ENCODE measurements around the gene FOSB. TPM values are rescaled to one million over a fixed set of nuclear protein-coding genes. Genes with fewer than 3 reads are reported as not detected.
A peak's percentile ranks its signal among the peaks of the same experiment; 100 is the strongest.

The FOSB gene
- total and polyA plus RNA-seq, 9 of the 15 experiments (the other 6 are each of a cell fraction or from before 2014, with no cell fraction given): 0.11 to 2.7 (median 0.73) TPM

- TF ChIP-seq, protein P1, sequence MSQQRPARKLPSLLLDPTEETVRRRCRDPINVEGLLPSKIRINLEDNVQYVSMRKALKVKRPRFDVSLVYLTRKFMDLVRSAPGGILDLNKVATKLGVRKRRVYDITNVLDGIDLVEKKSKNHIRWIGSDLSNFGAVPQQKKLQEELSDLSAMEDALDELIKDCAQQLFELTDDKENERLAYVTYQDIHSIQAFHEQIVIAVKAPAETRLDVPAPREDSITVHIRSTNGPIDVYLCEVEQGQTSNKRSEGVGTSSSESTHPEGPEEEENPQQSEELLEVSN (IDR thresholded peaks at IDR 0.05; ENCODE audit: borderline replicate concordance in 1 of 2, extremely low read depth in 1 of 2, insufficient read depth in 1 of 2, insufficient read length in 1 of 2, low read depth in 1 of 2, low read length in 1 of 2, poor library complexity in 1 of 2, severe bottlenecking in 1 of 2): peak in 1 of 2 experiments; percentile 25
- no peak for TF ChIP-seq IRF9 (tag; IDR thresholded peaks at IDR 0.05)
- no peak for TF ChIP-seq KDM2B (CRISPR knock-in tag; IDR thresholded peaks at IDR 0.05)
- peak; percentile 55; the same call in 1 of the 2 replicates for TF ChIP-seq ZNF584 (CRISPR knock-in tag; IDR thresholded peaks at IDR 0.05; ENCODE audit: low read depth)
- no peak for TF ChIP-seq RAD51 (IDR thresholded peaks at IDR 0.05; ENCODE audit: borderline replicate concordance, low read depth)
- no peak for TF ChIP-seq ZNF354B (CRISPR knock-in tag; IDR thresholded peaks at IDR 0.05)
- TF ChIP-seq TCF3 (CRISPR knock-in tag; IDR thresholded peaks at IDR 0.05): no peak
- TF ChIP-seq ZFP1 (CRISPR knock-in tag; IDR thresholded peaks at IDR 0.05): no peak
- no peak for TF ChIP-seq ZNF668 (CRISPR knock-in tag; IDR thresholded peaks at IDR 0.05)
- no peak for TF ChIP-seq ZNF23 (CRISPR knock-in tag; IDR thresholded peaks at IDR 0.05)
- TF ChIP-seq EP400 (IDR thresholded peaks at IDR 0.05): no peak
- no peak for TF ChIP-seq PATZ1 (CRISPR knock-in tag; IDR thresholded peaks at IDR 0.05; ENCODE audit: borderline replicate concordance)
- TF ChIP-seq RHOXF2B (CRISPR knock-in tag; conservative IDR thresholded peaks at IDR 0.05): no peak
- no peak for TF ChIP-seq ZNF165 (CRISPR knock-in tag; IDR thresholded peaks at IDR 0.05; ENCODE audit: borderline replicate concordance)
- no peak for TF ChIP-seq MTA2 (IDR thresholded peaks at IDR 0.05; ENCODE audit: low read depth)
- TF ChIP-seq ATF6 (CRISPR knock-in tag; IDR thresholded peaks at IDR 0.05): no peak
- no peak for TF ChIP-seq ZNF3 (CRISPR knock-in tag; IDR thresholded peaks at IDR 0.05)
- no peak for TF ChIP-seq LEF1 (IDR thresholded peaks at IDR 0.05)
- no peak for TF ChIP-seq ZNF408 (CRISPR knock-in tag; IDR thresholded peaks at IDR 0.05; ENCODE audit: low read depth)
- TF ChIP-seq BACH1 (tag; IDR thresholded peaks at IDR 0.05): no peak
These were observed at the start of gene FOSB (continued) for GRCh38 chr19:45467456-45468158.
